Activated CD8-positive, alpha-beta memory T cell treated with anti-CD3 and anti-CD28 coated beads, Interleukin-2, amount 50 U/mL, for 24 hours (primary cell): Measurements from ENCODE around the gene PCDHB4.
"Not testable (repeated sequence)": the region's sequence is repeated elsewhere in the genome, so short reads cannot be mapped to it uniquely, and the experiment has no call there.

ENCODE experiments used
- DNase-seq: peaks from one replicate; pipeline ENCODE4 v3.0.0-alpha.2; 2020; ENCODE audit errors: extremely low read depth

The PCDHB4 gene

GRCh38 chr5:141150224-141150992, 28.8 kb downstream of the PCDHB4 start:
- no peak for DNase-seq

- DNase-seq = no peak
Measured at GRCh38 chr5:141150993-141151325, 29.3 kb downstream of the PCDHB4 start.

- DNase-seq = not testable (repeated sequence)
Measured at GRCh38 chr5:141151632-141152031, 30.0 kb downstream of the PCDHB4 start.

- not testable (repeated sequence) for DNase-seq
Measured at GRCh38 chr5:141152096-141152495, 30.5 kb downstream of the PCDHB4 start.

- no peak for DNase-seq
Measured at GRCh38 chr5:141155540-141156374, 34.1 kb downstream of the PCDHB4 start.

DNA sequence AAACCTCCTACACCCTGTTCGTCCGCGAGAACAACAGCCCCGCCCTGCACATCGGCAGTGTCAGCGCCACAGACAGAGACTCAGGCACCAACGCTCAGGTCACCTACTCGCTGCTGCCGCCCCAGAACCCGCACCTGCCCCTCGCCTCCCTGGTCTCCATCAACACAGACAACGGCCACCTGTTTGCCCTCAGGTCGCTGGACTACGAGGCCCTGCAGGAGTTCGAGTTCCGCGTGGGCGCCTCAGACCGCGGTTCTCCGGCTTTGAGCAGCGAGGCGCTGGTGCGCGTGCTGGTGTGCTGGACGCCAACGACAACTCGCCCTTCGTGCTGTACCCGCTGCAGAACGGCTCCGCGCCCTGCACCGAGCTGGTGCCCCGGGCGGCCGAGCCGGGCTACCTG, 35.7 kb downstream of the PCDHB4 start:
- DNase-seq = not testable (repeated sequence)

DNA sequence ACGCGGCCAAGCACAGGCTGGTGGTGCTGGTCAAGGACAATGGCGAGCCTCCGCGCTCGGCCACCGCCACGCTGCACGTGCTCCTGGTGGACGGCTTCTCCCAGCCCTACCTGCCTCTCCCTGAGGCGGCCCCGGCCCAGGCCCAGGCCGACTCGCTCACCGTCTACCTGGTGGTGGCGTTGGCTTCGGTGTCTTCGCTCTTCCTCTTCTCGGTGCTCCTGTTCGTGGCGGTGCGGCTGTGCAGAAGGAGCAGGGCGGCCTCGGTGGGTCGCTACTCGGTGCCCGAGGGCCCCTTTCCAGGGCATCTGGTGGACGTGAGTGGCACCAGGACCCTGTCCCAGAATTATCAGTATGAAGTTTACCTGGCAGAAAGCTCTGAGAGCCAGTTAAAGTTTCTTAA, 36.3 kb downstream of the PCDHB4 start:
- DNase-seq = not testable (repeated sequence)

DNA sequence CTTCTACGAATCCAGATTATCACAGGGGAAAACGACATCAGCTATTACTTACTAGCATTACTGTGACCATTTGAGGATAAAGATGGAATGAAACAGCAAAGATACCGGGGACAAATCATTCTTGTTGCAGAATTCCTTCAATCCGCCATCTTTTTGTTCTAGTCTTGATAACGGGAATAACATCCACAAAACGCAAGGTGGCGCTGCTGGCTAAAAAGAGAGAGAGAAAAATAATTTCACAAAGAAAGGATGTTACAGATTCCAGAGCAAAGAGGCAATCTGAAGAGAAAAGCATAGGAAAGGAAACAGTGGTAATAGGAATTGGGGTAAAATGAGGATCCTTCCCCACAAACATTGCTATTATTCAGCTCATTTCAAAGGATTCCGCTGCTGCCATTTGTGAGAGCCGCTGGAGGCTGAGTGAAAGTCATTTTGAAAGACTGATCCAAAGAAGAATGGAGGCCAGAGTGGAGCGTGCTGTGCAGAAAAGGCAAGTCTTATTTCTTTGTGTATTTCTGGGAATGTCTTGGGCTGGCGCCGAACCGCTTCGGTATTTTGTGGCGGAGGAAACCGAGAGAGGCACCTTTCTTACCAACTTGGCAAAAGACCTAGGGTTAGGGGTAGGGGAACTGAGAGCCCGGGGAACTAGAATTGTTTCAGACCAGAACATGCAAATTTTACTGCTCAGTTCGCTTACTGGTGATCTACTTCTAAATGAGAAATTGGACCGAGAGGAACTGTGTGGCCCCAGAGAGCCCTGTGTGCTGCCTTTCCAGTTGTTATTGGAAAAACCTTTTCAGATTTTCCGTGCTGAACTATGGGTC, 51.0 kb downstream of the PCDHB4 start, which contains the start of gene PCDHB7:
Gene PCDHB7 (plus strand): TSS at position 264 of the 824 bp plus-strand sequence. CDS start 192 bp downstream, at position 456.
- DNase-seq = no peak

- DNase-seq = not testable (repeated sequence)
Measured at GRCh38 chr5:141174291-141175104, 52.9 kb downstream of the PCDHB4 start.
